ENCODE measurements around the gene NDOR1. TPM values are rescaled to one million over a fixed set of nuclear protein-coding genes. Genes with fewer than 3 reads are reported as not detected.

NDOR1 gene
- polyA plus RNA-seq, 2 of the 4 experiments (the other 2 are of a cell fraction): 5.6 to 19.5 TPM

DNA sequence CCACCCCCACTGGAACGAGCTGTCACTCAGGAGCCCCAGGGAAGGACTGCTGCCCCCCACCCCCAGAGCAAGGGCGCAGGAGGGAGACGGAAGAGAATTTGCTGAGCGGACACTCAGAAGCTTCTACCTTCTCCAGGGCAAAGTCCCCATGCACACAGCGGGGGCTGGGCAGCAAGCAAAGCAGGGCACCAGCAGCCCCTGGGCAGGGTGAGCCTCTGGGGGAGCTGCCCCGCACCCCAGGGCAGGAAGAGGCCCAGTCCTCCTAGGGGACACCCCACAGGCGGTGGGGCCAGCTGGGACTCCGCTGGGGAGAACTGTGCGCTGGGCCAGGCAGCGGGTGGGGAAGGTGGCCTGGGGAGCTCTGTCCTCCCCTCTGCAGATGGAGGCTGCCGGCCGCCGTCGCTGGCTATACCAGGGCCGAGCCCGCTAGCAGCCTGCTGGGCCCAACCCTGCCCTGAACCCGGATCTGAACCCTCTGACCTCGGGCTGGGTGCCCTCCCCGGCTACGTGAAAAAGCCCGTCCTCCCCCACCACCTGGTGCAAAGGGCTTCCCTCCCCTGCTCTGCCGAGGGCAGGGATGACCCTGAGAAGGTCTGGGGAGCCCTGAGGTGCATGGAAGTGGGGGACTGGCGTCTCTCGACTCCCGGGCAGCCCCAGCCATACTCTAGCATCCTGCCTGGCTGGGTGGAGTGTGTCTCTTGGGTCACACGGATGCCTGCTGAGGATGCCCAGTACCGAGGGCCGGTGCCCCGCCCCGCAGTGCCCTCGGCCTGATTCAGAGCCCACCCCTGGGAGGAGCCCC is 24.6 kb downstream of the NDOR1 start:
- TF ChIP-seq EP300 (IDR thresholded peaks at IDR 0.05): no peak
- TF ChIP-seq HEYL (CRISPR knock-in tag; IDR thresholded peaks at IDR 0.05): no peak
- peak; percentile 81 for TF ChIP-seq MAFK (IDR thresholded peaks at IDR 0.05; ENCODE audit: partially characterized antibody)
- no peak for FAIRE-seq
- ChIA-PET POLR2A (interaction anchor here (0.7 to 1.7 kb wide), 3 partner anchors 10 to 63 kb away, joined by 3 to 10 read pairs (median 4); no protein-coding TSS in a partner anchor), CTCF (interaction anchor here (0.7 to 10.1 kb wide), 14 partner anchors 11 to 442 kb away, joined by 3 to 81 read pairs (median 3); partner anchors contain the start of genes ANAPC2, NELFB, NPDC1 and SSNA1)
- no peak for DNase-seq (ENCODE audit: low read depth in 1 of 2, low spot score in 1 of 2)
- 64% methylated on average over 14 of the region's 31 CpGs for WGBS (ENCODE audit: missing lambda C conversion rate)
- no peak overlapping the region for H3K4me3 ChIP-seq
- peak in 1 of 2 experiments; percentile 23; a peak in 3 of 6 replicates for ATAC-seq
- peak overlapping the region in 1 of 2 experiments; percentile 49; a peak in 2 of 6 replicates for H3K27ac ChIP-seq
- peaks cover 48% of the 10 kb centered on the region for H3K4me1 ChIP-seq
- H3K9me3 ChIP-seq: no peaks in the 10 kb centered on the region
- H3K4me2 ChIP-seq: peak overlapping the region; percentile 32; the same call in 1 of the 3 replicates

DNA sequence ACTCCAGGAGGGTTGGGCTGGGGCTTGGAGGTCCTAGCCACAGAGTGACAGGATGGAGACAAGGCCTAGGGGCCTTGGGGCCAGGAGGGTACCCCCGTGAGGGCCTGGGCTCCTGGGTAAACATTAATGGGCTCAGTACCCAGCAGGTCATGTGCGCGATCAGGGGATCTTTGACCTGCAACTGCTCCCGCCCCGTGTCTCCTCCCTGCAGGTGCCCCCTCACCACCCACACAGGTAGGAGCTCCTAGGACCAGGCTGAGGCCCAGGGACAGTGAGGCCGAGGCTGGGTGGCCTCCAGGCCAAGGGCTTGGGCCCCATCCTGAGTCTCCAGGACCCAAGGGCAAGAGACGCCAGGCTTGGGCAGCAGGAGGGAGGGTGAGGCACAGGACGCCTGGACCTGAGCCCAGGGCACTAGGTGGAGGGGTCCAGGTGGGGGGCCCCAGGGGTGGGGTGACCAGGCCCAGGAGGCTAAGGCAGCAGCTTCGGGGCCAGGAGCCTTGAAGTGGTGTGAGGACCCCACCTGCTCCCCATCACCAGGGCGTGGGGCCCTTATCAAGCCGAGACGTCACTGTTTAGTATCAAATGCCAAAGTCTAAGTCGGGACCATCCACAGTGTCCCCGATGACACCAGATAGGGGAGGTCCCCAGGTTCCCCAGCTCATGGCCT is 25.3 kb downstream of the NDOR1 start, which contains the start of gene SLC34A3:
Gene SLC34A3, plus strand, starts transcription at position 197 of the 667 bp plus-strand sequence. CDS start 802 bp downstream, outside the sequence.
- TF ChIP-seq NR3C1 (IDR thresholded peaks at IDR 0.05) (no peak), ZSCAN20 (CRISPR knock-in tag; IDR thresholded peaks at IDR 0.05) (no peak), TFCP2L1 (CRISPR knock-in tag; IDR thresholded peaks at IDR 0.05) (no peak), ZFP36 (IDR thresholded peaks at IDR 0.05; ENCODE audit: borderline replicate concordance, partially characterized antibody) (peak; percentile 7)
- WGBS (ENCODE audit: missing lambda C conversion rate): 65% methylated on average over 7 of the region's 14 CpGs
- ATAC-seq (no peak), DNase-seq (ENCODE audit: low read depth in 1 of 2, low spot score in 1 of 2) (no peak), FAIRE-seq (no peak)
- no peak within 1 kb of the TSS for H3K4me3 ChIP-seq
- H3K27ac ChIP-seq: peak within 1 kb of the TSS in 1 of 2 experiments; percentile 49; a peak in 2 of 6 replicates
- H3K4me1 ChIP-seq: peaks cover 41% of the 10 kb centered on the region
- ChIA-PET CTCF (interaction anchor here (1.1 to 10.1 kb wide), 6 partner anchors 9 to 113 kb away, joined by 3 to 81 read pairs (median 4); partner anchors contain the start of genes ANAPC2, SSNA1 and TUBB4B), POLR2A (interaction anchor here (0.8 to 1.7 kb wide), 3 partner anchors 10 to 12 kb away, joined by 3 to 10 read pairs (median 4); partner anchors contain the start of gene TUBB4B)
- no peaks in the 10 kb centered on the region for H3K9me3 ChIP-seq
- peak within 1 kb of the TSS; percentile 32; the same call in 1 of the 3 replicates for H3K4me2 ChIP-seq

DNA sequence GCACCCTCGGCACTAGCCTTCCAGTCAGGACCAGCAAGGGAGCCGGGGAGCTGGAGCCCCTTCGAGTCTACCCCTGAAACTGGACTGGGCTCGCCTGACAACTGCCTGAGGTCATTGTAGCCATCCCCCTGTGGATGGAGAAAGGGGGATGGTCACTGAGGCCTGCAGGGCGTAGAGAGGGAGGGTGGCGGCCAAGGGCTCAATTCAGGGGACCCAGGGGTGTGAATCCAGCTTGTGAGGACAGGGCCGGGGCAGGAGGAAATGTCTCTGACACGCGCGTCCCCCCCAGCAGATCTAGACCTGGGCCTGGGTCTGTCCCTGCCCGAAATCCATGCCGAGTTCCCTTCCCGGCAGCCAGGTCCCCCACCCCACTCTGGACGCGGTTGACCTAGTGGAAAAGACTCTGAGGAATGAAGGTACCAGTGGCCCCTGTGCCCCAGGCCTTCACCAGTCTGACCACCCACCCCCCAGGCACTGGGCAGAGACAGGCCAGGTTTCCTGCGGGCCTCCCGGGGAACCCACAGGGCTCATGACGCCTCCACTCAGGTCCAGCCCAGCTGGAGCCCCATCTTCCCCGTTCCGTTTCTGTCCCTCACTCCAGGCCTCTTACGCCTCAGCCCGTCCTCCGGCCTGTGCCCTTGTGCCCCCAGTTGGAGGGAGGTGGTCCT is 26.0 kb downstream of the NDOR1 start:
- FAIRE-seq: no peak
- H3K4me3 ChIP-seq: no peak overlapping the region
- CTCF ChIA-PET: interaction anchor here (1.2 to 10.1 kb wide), 2 partner anchors 9 to 41 kb away, joined by 7 to 81 read pairs; partner anchors contain the start of genes ANAPC2, SSNA1 and TUBB4B
- no peak for TF ChIP-seq HOXB5 (CRISPR knock-in tag; IDR thresholded peaks at IDR 0.05)
- TF ChIP-seq NFE2L2 (conservative IDR thresholded peaks at IDR 0.05; ENCODE audit: low read length): no peak
- TF ChIP-seq SMC3 (IDR thresholded peaks at IDR 0.05): no peak
- TF ChIP-seq, protein P1, sequence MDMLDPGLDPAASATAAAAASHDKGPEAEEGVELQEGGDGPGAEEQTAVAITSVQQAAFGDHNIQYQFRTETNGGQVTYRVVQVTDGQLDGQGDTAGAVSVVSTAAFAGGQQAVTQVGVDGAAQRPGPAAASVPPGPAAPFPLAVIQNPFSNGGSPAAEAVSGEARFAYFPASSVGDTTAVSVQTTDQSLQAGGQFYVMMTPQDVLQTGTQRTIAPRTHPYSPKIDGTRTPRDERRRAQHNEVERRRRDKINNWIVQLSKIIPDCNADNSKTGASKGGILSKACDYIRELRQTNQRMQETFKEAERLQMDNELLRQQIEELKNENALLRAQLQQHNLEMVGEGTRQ (IDR thresholded peaks at IDR 0.05): no peak
- no peak for TF ChIP-seq POLR2A (IDR thresholded peaks at IDR 0.05; ENCODE audit: low read length)
- no peak for TF ChIP-seq JUN (IDR thresholded peaks at IDR 0.05)
- TF ChIP-seq, protein P2, sequence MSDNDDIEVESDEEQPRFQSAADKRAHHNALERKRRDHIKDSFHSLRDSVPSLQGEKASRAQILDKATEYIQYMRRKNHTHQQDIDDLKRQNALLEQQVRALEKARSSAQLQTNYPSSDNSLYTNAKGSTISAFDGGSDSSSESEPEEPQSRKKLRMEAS (IDR thresholded peaks at IDR 0.05): no peak
- TF ChIP-seq ZC3H11A (IDR thresholded peaks at IDR 0.05): no peak
- TF ChIP-seq ESRRA (IDR thresholded peaks at IDR 0.05; ENCODE audit: borderline replicate concordance, low read length): no peak
- TF ChIP-seq, protein P3, sequence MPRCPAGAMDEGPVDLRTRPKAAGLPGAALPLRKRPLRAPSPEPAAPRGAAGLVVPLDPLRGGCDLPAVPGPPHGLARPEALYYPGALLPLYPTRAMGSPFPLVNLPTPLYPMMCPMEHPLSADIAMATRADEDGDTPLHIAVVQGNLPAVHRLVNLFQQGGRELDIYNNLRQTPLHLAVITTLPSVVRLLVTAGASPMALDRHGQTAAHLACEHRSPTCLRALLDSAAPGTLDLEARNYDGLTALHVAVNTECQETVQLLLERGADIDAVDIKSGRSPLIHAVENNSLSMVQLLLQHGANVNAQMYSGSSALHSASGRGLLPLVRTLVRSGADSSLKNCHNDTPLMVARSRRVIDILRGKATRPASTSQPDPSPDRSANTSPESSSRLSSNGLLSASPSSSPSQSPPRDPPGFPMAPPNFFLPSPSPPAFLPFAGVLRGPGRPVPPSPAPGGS (IDR thresholded peaks at IDR 0.05): no peak
- no peak for TF ChIP-seq NR3C1 (IDR thresholded peaks at IDR 0.05)
- TF ChIP-seq BHLHE40 (IDR thresholded peaks at IDR 0.05; ENCODE audit: low read depth, low read length): no peak
- TF ChIP-seq POLR2AphosphoS2 (conservative IDR thresholded peaks at IDR 0.05; ENCODE audit: low read length): no peak
- POLR2A ChIA-PET: interaction anchor here (0.8 kb wide), 1 partner anchor 9 kb away, joined by 3 read pairs; the partner anchor contains the start of gene TUBB4B
- no peak for ATAC-seq
- H3K4me1 ChIP-seq: peaks cover 39% of the 10 kb centered on the region
- no peak overlapping the region for H3K4me2 ChIP-seq
- H3K27ac ChIP-seq: no peak overlapping the region
- WGBS (ENCODE audit: missing lambda C conversion rate): 91% methylated on average over 21 of the region's 23 CpGs
- no peaks in the 10 kb centered on the region for H3K9me3 ChIP-seq
- DNase-seq (ENCODE audit: low read depth in 1 of 2, low spot score in 1 of 2): no peak
